ENCODE measurements around the gene DYRK1A. TPM values are rescaled to one million over a fixed set of nuclear protein-coding genes. Genes with fewer than 3 reads are reported as not detected.
"Not testable (repeated sequence)": the region's sequence is repeated elsewhere in the genome, so short reads cannot be mapped to it uniquely, and the experiment has no call there.

DYRK1A gene
- total RNA-seq, 2 experiments from 2014 or later: 73.6 to 74.1 TPM

GRCh38 chr21:37503848-37504467, 137.4 kb downstream of the DYRK1A start:
- Mint-ChIP-seq H3K9me3 (no peaks in the 10 kb centered on the region), H3K27ac (peak overlapping the region; percentile 64), H3K27me3 (no peaks in the 10 kb centered on the region), H3K4me1 (peaks cover 14% of the 10 kb centered on the region), H3K4me3 (no peak overlapping the region), H3K36me3 (ENCODE audit: low read depth) (peaks cover 46% of the 10 kb centered on the region)
- CTCF ChIA-PET: no interaction called here
- DNase-seq: no peak
- POLR2A ChIA-PET: no interaction called here

- ChIA-PET POLR2A (interaction anchor here (1.1 kb wide), 1 partner anchor 31 kb away, joined by 3 read pairs; no protein-coding TSS in a partner anchor), CTCF (interaction anchor here (1.2 kb wide), 1 partner anchor 12 kb away, joined by 3 read pairs; no protein-coding TSS in a partner anchor)
- no peak for DNase-seq
- Mint-ChIP-seq H3K9me3 (no peaks in the 10 kb centered on the region), H3K36me3 (ENCODE audit: low read depth) (peaks cover 52% of the 10 kb centered on the region), H3K4me1 (peaks cover 14% of the 10 kb centered on the region), H3K4me3 (no peak overlapping the region), H3K27me3 (no peaks in the 10 kb centered on the region), H3K27ac (no peak overlapping the region)
Measured at GRCh38 chr21:37505963-37506362, 139.4 kb downstream of the DYRK1A start.

GRCh38 chr21:37507716-37508115, 141.1 kb downstream of the DYRK1A start:
- CTCF ChIA-PET: no interaction called here
- no peaks in the 10 kb centered on the region for H3K9me3 Mint-ChIP-seq
- H3K27me3 Mint-ChIP-seq: no peaks in the 10 kb centered on the region
- H3K27ac Mint-ChIP-seq: no peak overlapping the region
- POLR2A ChIA-PET: no interaction called here
- H3K36me3 Mint-ChIP-seq (ENCODE audit: low read depth): peaks cover 57% of the 10 kb centered on the region
- H3K4me3 Mint-ChIP-seq: no peak overlapping the region
- no peak for DNase-seq
- peaks cover 12% of the 10 kb centered on the region for H3K4me1 Mint-ChIP-seq

GRCh38 chr21:37508341-37508740, 141.8 kb downstream of the DYRK1A start:
- Mint-ChIP-seq H3K4me1 (peaks cover 8% of the 10 kb centered on the region), H3K27ac (no peak overlapping the region), H3K4me3 (no peak overlapping the region), H3K27me3 (no peaks in the 10 kb centered on the region), H3K36me3 (ENCODE audit: low read depth) (peaks cover 56% of the 10 kb centered on the region), H3K9me3 (no peaks in the 10 kb centered on the region)
- DNase-seq: no peak
- POLR2A ChIA-PET: no interaction called here
- CTCF ChIA-PET: no interaction called here

- Mint-ChIP-seq H3K27me3 (no peaks in the 10 kb centered on the region), H3K4me3 (no peak overlapping the region), H3K9me3 (no peaks in the 10 kb centered on the region), H3K27ac (no peak overlapping the region), H3K4me1 (peaks cover 2% of the 10 kb centered on the region), H3K36me3 (ENCODE audit: low read depth) (peaks cover 53% of the 10 kb centered on the region)
- ChIA-PET POLR2A (no interaction called here), CTCF (no interaction called here)
- no peak for DNase-seq
Measured at GRCh38 chr21:37509802-37510393, 143.3 kb downstream of the DYRK1A start.

- CTCF ChIA-PET: no interaction called here
- no peaks in the 10 kb centered on the region for H3K9me3 Mint-ChIP-seq
- peaks cover 64% of the 10 kb centered on the region for H3K36me3 Mint-ChIP-seq (ENCODE audit: low read depth)
- no peak for DNase-seq
- H3K27me3 Mint-ChIP-seq: no peaks in the 10 kb centered on the region
- H3K4me1 Mint-ChIP-seq: peaks cover 2% of the 10 kb centered on the region
- H3K27ac Mint-ChIP-seq: no peak overlapping the region
- no peak overlapping the region for H3K4me3 Mint-ChIP-seq
- POLR2A ChIA-PET: no interaction called here
Measured at GRCh38 chr21:37511848-37512247, 145.3 kb downstream of the DYRK1A start.

- CTCF ChIA-PET: interaction anchor here (1.3 kb wide), 1 partner anchor 51 kb away, joined by 4 read pairs; no protein-coding TSS in a partner anchor
- H3K27ac Mint-ChIP-seq: no peak overlapping the region
- H3K4me1 Mint-ChIP-seq: peaks cover 2% of the 10 kb centered on the region
- POLR2A ChIA-PET: no interaction called here
- H3K4me3 Mint-ChIP-seq: no peak overlapping the region
- no peaks in the 10 kb centered on the region for H3K27me3 Mint-ChIP-seq
- no peak for DNase-seq
- H3K36me3 Mint-ChIP-seq (ENCODE audit: low read depth): peaks cover 78% of the 10 kb centered on the region
- no peaks in the 10 kb centered on the region for H3K9me3 Mint-ChIP-seq
Measured at GRCh38 chr21:37513383-37513782, 146.8 kb downstream of the DYRK1A start.

GRCh38 chr21:37514038-37514667, 147.6 kb downstream of the DYRK1A start:
- DNase-seq: no peak
- Mint-ChIP-seq H3K27me3 (no peaks in the 10 kb centered on the region), H3K36me3 (ENCODE audit: low read depth) (peaks cover 77% of the 10 kb centered on the region), H3K4me1 (peaks cover 2% of the 10 kb centered on the region), H3K4me3 (no peak overlapping the region), H3K27ac (no peak overlapping the region), H3K9me3 (no peaks in the 10 kb centered on the region)
- POLR2A ChIA-PET: no interaction called here
- CTCF ChIA-PET: no interaction called here

- CTCF ChIA-PET: interaction anchor here (0.6 to 1.1 kb wide), 2 partner anchors 53 to 147 kb away, joined by 3 read pairs; no protein-coding TSS in a partner anchor
- peaks cover 50% of the 10 kb centered on the region for H3K36me3 Mint-ChIP-seq (ENCODE audit: low read depth)
Measured at GRCh38 chr21:37516998-37517397, 150.4 kb downstream of the DYRK1A start.

GRCh38 chr21:37520801-37521200, 154.2 kb downstream of the DYRK1A start:
- Mint-ChIP-seq H3K9me3 (no peaks in the 10 kb centered on the region), H3K4me1 (peaks cover 2% of the 10 kb centered on the region), H3K36me3 (ENCODE audit: low read depth) (peaks cover 22% of the 10 kb centered on the region), H3K4me3 (no peak overlapping the region), H3K27ac (no peak overlapping the region), H3K27me3 (no peaks in the 10 kb centered on the region)
- CTCF ChIA-PET: interaction anchor here (0.6 kb wide), 1 partner anchor 834 kb away, joined by 4 read pairs; no protein-coding TSS in a partner anchor
- DNase-seq: no peak
- POLR2A ChIA-PET: no interaction called here

More at GRCh38 chr21:37516998-37517397, 150.4 kb downstream of the DYRK1A start:
- POLR2A ChIA-PET: interaction anchor here (1.2 kb wide), 1 partner anchor 47 kb away, joined by 5 read pairs; no protein-coding TSS in a partner anchor
- no peak overlapping the region for H3K27ac Mint-ChIP-seq
- no peak for DNase-seq
- no peaks in the 10 kb centered on the region for H3K27me3 Mint-ChIP-seq
- H3K4me3 Mint-ChIP-seq: no peak overlapping the region
- no peaks in the 10 kb centered on the region for H3K9me3 Mint-ChIP-seq
- H3K4me1 Mint-ChIP-seq: peaks cover 2% of the 10 kb centered on the region

GRCh38 chr21:37521658-37522057, 155.1 kb downstream of the DYRK1A start:
- ChIA-PET CTCF (no interaction called here), POLR2A (no interaction called here)
- Mint-ChIP-seq H3K27ac (no peak overlapping the region), H3K4me3 (no peak overlapping the region), H3K4me1 (peaks cover 2% of the 10 kb centered on the region), H3K36me3 (ENCODE audit: low read depth) (peaks cover 16% of the 10 kb centered on the region), H3K27me3 (no peaks in the 10 kb centered on the region), H3K9me3 (no peaks in the 10 kb centered on the region)
- DNase-seq: no peak

- H3K36me3 Mint-ChIP-seq (ENCODE audit: low read depth): peaks cover 6% of the 10 kb centered on the region
- H3K27ac Mint-ChIP-seq: no peak overlapping the region
- H3K27me3 Mint-ChIP-seq: no peaks in the 10 kb centered on the region
- peaks cover 2% of the 10 kb centered on the region for H3K4me1 Mint-ChIP-seq
- POLR2A ChIA-PET: interaction anchor here (1.2 kb wide), 1 partner anchor 41 kb away, joined by 5 read pairs; no protein-coding TSS in a partner anchor
- no peak overlapping the region for H3K4me3 Mint-ChIP-seq
- CTCF ChIA-PET: interaction anchor here (1.3 kb wide), 1 partner anchor 41 kb away, joined by 3 read pairs; no protein-coding TSS in a partner anchor
- H3K9me3 Mint-ChIP-seq: no peaks in the 10 kb centered on the region
- DNase-seq: no peak
Measured at GRCh38 chr21:37522641-37523295, 156.2 kb downstream of the DYRK1A start.

GRCh38 chr21:37524944-37525343, 158.4 kb downstream of the DYRK1A start:
- DNase-seq; H3K4me1 Mint-ChIP-seq; H3K4me3 Mint-ChIP-seq; H3K27me3 Mint-ChIP-seq; H3K9me3 Mint-ChIP-seq; CTCF ChIA-PET; H3K27ac Mint-ChIP-seq; H3K36me3 Mint-ChIP-seq (ENCODE audit: low read depth): not testable (repeated sequence)
- POLR2A ChIA-PET: interaction anchor here (1.1 kb wide), 1 partner anchor 39 kb away, joined by 3 read pairs; no protein-coding TSS in a partner anchor
